ENCODE results near the gene PVALB. TPM values are rescaled to one million over a fixed set of nuclear protein-coding genes. Genes with fewer than 3 reads are reported as not detected.

PVALB gene
- total and polyA plus RNA-seq, 2 of the 4 experiments (the other 2 are of a cell fraction) = not detected

- no peak overlapping the region for H3K56ac ChIP-seq (ENCODE audit: extremely low read depth, insufficient read depth, low read length)
- ChIA-PET POLR2A (ENCODE audit: unreplicated experiment) (no interaction called here), CTCF (interaction anchor here (0.9 kb wide), 1 partner anchor 49 kb away, joined by 3 read pairs; no protein-coding TSS in a partner anchor)
- peaks cover 55% of the 10 kb centered on the region for H3K27me3 ChIP-seq (ENCODE audit: control insufficient read depth, insufficient read depth, low read length)
- H4K20me1 ChIP-seq (ENCODE audit: insufficient read depth, low read length) = no peaks in the 10 kb centered on the region
- no peak overlapping the region for H4K8ac ChIP-seq (ENCODE audit: low read depth in 2 of 2, low read length in 2 of 2)
- no peak overlapping the region for H3K4me2 ChIP-seq (ENCODE audit: low read depth, low read length)
- dilution Hi-C loops (cut with HindIII; ENCODE audit: low sequenced_read_pairs, unreplicated experiment) (no loop called here), in situ Hi-C loops (cut with MboI; ENCODE audit: low sequenced_read_pairs) (no loop called here), intact Hi-C loops (cut with micrococcal nuclease) (no loop called here)
- no peak overlapping the region for H4K91ac ChIP-seq (ENCODE audit: insufficient read depth, low read depth, low read length)
- DNase-seq = no peak
- H3K9ac ChIP-seq (ENCODE audit: low read depth, low read length) = no peak overlapping the region
- H2BK20ac ChIP-seq (ENCODE audit: low read depth, low read length) = no peak overlapping the region
- ATAC-seq (ENCODE audit: low read depth) = no peak; the same call in 1 of the 2 replicates
- no peak overlapping the region for H3K18ac ChIP-seq (ENCODE audit: low read depth, low read length)
- no peak overlapping the region for H2BK15ac ChIP-seq (ENCODE audit: low read depth, low read length)
- no peak overlapping the region for H3K23ac ChIP-seq (ENCODE audit: low read depth, low read length)
- no peak overlapping the region for H3K14ac ChIP-seq (replicated peaks; ENCODE audit: low read depth, low read length)
- no peak overlapping the region for H2AFZ ChIP-seq (replicated peaks; ENCODE audit: low read length, poor library complexity)
- H3K27ac ChIP-seq (ENCODE audit: insufficient read depth, low read length) = no peak overlapping the region
- no TSS peak for BruUV-seq (replicated peaks)
- H3K36me3 ChIP-seq (ENCODE audit: control insufficient read depth, insufficient read depth, low read length) = no peaks in the 10 kb centered on the region
- no peak overlapping the region for H3K4me3 ChIP-seq (ENCODE audit: insufficient read depth, low read depth, low read length)
- H3K9me1 ChIP-seq (ENCODE audit: insufficient read depth, low read length) = no peaks in the 10 kb centered on the region
- H4K5ac ChIP-seq (ENCODE audit: low read depth, low read length) = no peak overlapping the region
- no peak overlapping the region for H2BK5ac ChIP-seq (ENCODE audit: low read depth, low read length, poor library complexity, severe bottlenecking)
- H2AK5ac ChIP-seq (ENCODE audit: low read depth, low read length) = no peak overlapping the region
- H3K9me3 ChIP-seq (ENCODE audit: control insufficient read depth, insufficient read depth, low read length) = no peaks in the 10 kb centered on the region
- H3K4me1 ChIP-seq (ENCODE audit: control insufficient read depth, insufficient read depth, low read length) = no peaks in the 10 kb centered on the region
- H2BK120ac ChIP-seq (ENCODE audit: low read depth, low read length) = no peak overlapping the region
- no peak for TF ChIP-seq RFX5 (IDR thresholded peaks at IDR 0.05; ENCODE audit: low read depth, low read length)
- no peak for TF ChIP-seq CHD1 (IDR thresholded peaks at IDR 0.05; ENCODE audit: low read depth, low read length)
- TF ChIP-seq CEBPB (IDR thresholded peaks at IDR 0.05; ENCODE audit: low read depth, low read length) = no peak
- TF ChIP-seq, protein P1, sequence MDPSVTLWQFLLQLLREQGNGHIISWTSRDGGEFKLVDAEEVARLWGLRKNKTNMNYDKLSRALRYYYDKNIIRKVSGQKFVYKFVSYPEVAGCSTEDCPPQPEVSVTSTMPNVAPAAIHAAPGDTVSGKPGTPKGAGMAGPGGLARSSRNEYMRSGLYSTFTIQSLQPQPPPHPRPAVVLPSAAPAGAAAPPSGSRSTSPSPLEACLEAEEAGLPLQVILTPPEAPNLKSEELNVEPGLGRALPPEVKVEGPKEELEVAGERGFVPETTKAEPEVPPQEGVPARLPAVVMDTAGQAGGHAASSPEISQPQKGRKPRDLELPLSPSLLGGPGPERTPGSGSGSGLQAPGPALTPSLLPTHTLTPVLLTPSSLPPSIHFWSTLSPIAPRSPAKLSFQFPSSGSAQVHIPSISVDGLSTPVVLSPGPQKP (IDR thresholded peaks at IDR 0.05; ENCODE audit: borderline replicate concordance, low read depth, low read length) = no peak
- TF ChIP-seq RAD21 (IDR thresholded peaks at IDR 0.05; ENCODE audit: low read length) = no peak
- TF ChIP-seq MAFK (IDR thresholded peaks at IDR 0.05; ENCODE audit: low read depth, low read length) = no peak
- TF ChIP-seq, protein P2, sequence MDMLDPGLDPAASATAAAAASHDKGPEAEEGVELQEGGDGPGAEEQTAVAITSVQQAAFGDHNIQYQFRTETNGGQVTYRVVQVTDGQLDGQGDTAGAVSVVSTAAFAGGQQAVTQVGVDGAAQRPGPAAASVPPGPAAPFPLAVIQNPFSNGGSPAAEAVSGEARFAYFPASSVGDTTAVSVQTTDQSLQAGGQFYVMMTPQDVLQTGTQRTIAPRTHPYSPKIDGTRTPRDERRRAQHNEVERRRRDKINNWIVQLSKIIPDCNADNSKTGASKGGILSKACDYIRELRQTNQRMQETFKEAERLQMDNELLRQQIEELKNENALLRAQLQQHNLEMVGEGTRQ (IDR thresholded peaks at IDR 0.05; ENCODE audit: low read depth, low read length) = no peak
- TF ChIP-seq MXI1 (IDR thresholded peaks at IDR 0.05; ENCODE audit: borderline replicate concordance, low read depth, low read length) = no peak
- TF ChIP-seq NFE2L2 (IDR thresholded peaks at IDR 0.05; ENCODE audit: low read depth, low read length) = no peak
- WGBS, 2 experiments (ENCODE audit: extremely low coverage in 2 of 2, insufficient read length in 1 of 2) = no CpG with 5 or more reads among the region's 6 CpGs
- H3K79me1 ChIP-seq (ENCODE audit: low read depth in 1 of 2, low read length in 2 of 2) = no peaks in the 10 kb centered on the region
- no peak overlapping the region for H3K4ac ChIP-seq (ENCODE audit: low read depth, low read length)
- no peak overlapping the region for H2AK9ac ChIP-seq (replicated peaks; ENCODE audit: low read depth, low read length, poor library complexity)
Observed at GRCh38 chr22:36806835-36807234, 10.0 kb downstream of the PVALB start.
